HG03280 (cell line): Measurements from ENCODE around the gene KPNA6.
A peak's percentile ranks its signal among the peaks of the same experiment; 100 is the strongest.

ENCODE experiments used
- ATAC-seq: cut with Tn5 transposase; IDR thresholded peaks from one replicate; pipeline ENCODE4 v1.9.1; 2021; ENCODE audit warnings: mild to moderate bottlenecking, moderate library complexity; ENCODE audit not compliant: unreplicated experiment

KPNA6 gene

DNA sequence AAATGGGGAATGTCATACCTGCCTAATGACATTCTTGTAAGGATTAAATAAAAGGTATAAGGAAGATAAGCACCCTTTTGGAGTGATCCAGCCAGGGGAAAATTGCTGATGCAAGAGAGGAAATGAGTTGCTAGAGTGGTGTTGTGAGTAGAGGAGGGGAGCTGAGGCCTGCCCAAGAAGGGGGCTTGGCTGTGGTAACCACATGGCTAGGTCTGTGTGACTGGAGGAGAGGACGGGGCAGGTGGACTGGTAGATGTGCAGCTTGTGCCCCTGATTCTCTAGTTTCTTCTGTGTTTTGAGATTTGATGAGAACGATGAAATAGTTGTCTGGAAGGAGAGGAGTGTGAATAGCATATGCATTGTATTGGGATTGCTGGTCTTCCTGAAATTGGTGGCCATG is 78.2 kb downstream of the KPNA6 start:
- ATAC-seq, result no peak

DNA sequence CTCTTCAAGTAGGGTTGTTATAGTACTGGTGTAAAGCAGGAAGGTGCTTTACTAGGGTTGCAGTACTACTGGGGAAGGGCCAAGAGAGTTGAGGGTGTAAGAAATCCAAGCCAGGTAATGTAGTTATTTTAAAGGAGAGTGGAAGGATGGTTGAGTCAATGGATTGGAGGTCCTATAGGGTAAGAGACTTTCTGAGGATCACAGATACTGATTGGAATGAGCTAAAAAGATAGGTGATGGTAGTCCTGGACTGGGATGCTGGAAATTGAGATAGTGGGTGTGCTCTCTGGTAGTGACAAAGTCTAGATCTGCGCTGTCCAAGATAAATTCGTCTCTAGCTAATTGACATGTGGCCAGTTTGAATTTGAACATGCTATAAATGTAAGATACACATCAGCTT is 78.6 kb downstream of the KPNA6 start:
- ATAC-seq, result no peak

DNA sequence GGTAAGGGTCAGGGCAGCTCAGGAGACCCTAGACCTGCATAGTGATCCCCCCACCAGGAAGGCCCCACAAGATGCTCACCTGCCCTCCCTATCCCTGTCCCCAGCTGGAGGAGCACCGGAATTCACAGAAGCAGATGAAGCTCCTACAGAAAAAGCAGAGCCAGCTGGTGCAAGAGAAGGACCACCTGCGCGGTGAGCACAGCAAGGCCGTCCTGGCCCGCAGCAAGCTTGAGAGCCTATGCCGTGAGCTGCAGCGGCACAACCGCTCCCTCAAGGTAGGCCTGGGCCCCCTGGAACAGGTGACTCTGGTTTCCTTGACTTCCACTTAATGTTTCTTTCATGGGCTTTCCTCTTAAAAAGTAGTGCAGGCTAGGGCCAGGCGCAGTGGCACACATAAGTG is 80.0 kb downstream of the KPNA6 start:
- no peak for ATAC-seq

DNA sequence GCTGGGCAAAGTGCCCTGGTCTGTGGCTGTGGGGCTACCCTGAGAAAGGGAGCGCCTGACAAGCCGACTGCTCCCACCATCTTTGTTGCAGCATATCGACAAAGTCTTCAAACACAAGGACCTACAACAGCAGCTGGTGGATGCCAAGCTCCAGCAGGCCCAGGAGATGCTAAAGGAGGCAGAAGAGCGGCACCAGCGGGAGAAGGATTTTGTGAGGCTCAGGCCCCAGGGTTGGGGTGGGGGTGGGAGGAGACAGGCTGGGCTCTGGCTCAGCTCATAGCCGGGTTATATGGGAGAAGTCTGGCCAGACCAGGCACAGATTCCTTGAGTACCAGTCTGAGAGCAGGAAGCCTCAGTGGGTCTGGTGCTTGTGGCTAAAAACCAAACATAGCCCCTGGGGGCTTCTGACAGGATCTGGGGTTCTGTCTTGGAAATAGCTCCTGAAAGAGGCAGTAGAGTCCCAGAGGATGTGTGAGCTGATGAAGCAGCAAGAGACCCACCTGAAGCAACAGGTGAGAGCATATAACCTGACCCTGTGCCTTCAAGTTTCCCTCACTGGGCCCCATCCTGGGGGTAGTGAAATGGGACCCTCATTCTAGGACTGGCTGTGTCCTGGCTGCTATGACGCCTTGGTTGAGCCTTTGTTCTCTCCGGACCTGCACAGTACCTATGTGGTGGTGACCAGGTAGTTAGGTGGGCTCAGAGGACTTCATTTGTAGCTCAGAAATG is 84.5 kb downstream of the KPNA6 start:
- no peak for ATAC-seq

DNA sequence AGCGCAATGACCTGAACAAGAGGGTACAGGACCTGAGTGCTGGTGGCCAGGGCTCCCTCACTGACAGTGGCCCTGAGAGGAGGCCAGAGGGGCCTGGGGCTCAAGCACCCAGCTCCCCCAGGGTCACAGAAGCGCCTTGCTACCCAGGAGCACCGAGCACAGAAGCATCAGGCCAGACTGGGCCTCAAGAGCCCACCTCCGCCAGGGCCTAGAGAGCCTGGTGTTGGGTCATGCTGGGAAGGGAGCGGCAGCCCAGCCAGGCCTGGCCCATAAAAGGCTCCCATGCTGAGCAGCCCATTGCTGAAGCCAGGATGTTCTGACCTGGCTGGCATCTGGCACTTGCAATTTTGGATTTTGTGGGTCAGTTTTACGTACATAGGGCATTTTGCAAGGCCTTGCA is 87.1 kb downstream of the KPNA6 start:
- no peak for ATAC-seq

DNA sequence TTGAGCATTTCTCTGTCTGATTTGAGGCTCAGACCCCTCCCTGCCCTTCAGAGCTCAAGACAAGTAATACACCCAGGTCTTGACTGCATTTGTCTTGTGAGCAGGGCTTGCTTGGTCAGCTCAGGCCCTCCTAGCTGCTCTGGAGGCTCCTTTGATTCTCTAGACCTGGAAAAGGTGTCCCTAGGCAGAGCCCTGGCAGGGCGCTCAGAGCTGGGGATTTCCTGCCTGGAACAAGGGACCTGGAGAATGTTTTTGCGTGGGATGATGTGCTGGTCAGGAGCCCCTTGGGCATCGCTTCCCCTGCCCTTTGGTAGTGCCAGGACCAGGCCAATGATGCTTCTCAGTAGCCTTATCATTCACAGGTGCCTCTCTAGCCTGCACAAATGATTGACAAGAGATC is 87.7 kb downstream of the KPNA6 start:
- ATAC-seq, result no peak

DNA sequence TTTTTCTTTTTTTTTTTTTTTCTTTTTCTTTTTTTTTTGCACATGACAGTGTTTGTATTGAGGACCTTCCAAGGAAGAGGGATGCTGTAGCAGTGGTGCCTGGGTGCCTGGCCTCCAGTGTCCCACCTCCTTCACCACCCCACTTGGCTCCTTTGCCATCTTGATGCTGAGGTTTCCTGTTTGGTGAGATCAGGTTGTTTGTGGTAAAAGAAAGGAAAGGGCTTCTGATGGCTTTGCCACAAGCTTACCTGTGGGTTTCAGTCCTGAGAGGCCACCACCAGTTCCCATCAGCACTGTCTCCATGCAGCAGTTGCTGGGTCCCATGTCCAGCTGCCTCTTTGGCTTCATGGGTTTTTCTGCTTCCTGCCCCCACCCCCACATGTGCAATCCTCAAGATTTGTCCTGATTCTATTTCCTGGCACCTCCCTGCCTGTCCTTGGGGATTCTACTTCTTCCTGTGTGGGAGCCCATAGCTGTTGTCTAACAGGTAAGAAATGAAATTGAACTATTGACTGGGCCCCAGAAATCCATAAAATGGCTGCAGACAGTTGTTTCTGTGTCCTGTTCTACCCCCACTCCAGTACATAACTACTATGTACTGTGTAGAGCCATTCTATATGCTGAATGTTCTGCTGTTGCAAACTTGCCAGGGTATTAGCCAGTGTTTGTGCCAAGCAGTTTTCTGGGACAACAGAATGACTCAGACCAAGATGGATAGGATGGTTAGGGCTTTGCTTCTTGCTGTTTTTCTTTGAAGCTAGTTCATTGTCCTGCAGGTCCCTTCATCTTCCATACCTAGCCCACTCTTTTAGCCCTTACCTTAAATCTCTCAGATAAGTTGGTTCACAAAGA is 88.3 kb downstream of the KPNA6 start:
- ATAC-seq, result no peak

DNA sequence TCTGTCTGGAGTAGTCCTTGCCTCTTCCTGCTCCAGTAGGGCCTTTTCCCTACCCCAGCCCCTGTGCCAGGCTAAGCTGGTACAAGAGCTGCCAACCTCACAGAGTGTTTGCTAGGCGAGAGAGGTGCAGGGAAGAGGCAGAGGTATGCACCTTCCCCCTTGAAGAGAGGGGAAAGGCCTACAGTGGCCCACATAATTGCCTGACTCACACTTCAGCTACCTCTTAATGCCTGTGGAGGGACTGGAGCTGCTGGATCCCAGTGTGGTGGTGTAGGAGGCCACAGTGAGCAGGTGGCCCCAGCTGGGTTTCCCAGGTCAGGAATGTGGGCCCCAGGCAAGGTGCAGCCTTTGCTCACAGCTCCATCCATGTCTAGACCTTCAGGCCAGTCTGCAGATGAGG is 89.2 kb downstream of the KPNA6 start:
- no peak for ATAC-seq

DNA sequence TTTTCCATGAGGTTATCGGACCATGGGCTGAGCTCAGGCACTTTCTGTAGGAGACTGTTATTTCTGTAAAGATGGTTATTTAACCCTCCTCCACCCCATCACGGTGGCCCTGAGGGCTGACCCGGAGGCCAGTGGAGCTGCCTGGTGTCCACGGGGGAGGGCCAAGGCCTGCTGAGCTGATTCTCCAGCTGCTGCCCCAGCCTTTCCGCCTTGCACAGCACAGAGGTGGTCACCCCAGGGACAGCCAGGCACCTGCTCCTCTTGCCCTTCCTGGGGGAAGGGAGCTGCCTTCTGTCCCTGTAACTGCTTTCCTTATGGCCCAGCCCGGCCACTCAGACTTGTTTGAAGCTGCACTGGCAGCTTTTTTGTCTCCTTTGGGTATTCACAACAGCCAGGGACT is 90.0 kb downstream of the KPNA6 start:
- no peak for ATAC-seq

DNA sequence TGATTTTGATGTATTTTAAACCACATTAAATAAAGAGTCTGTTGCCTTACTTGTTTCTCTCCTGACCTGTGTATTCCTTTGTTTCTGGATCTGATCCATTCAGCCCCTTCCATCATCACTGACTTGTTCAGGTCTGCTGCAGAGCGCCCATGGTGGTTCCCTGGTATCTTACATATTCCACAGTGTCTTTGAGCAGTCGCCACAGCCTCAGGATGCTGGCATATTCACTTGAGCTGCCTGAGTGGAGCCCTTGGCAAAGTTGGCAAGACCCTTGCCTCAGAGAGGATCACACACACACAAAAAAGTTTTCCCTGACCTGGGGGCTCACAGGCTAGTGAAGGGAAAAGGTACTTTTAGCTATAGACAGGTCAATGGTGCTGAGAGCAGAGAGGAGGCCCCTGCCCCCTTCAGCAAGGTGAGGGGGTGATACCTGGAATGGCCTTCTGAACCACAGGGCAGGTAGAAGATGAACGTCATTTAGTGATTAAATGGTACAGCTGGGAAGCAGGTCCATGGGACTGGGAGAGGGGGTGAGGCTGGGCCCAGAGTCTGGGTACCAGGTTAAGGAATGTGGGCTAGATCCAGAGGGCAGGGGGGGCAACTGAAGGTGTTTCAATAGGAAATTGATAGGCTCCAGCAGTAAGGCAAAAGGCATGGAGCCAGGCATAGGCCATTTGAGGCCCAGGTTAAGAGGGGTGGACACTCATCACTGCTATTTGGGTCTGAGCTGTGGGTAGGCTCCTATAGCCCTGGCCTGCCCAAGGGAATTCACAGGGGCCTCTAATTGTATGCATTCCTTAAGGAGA is 90.6 kb downstream of the KPNA6 start:
- no peak for ATAC-seq

DNA sequence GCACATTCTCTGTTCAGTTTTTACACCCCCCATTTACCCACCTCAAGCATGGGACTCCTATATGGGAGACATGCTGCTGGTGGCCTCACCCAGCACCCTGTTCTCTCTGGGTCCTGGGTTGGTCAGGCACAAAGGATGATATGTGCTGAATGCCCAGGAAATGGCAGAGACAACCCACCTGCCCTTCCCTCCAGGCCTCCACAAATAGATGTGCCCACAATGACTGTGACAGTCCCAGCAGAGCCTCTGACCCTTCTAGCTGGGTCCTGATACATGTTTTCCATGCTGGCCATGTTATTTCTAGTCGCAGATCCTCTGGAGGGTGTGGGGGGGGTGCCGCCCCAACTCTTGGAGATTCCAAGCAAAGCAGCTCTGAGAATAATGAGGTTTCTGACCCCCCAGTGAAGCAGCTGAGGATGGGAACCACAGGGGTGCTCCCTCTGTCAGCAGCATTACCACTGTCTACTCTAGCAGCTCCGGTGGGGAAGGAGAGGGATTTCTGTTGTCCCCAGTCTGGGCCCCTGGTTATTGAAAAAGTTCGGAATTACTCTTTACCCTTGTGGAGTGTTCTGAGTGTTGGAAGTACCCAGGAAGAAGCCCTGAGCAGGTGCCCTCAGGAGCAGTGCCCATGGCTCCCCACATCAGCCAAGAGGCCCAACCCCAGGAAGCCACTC is 91.3 kb downstream of the KPNA6 start:
- ATAC-seq, result no peak

DNA sequence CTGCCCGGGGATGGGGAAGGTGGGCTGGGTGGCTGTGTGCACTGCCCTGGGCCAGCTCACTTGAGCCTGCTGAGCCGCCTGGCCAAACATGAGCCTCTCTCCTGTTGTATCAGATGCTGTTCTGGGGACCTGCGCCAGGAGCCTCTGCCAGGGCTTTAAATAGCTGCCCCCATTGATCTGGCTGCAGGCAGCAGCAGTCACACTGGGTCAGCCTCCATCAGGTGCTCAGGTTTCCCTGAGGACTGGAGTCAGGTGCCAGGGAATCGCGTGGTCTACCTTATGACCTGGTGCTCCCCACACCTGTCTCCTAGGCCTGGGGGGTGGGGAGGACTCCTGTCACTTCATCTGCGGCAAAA is 91.8 kb downstream of the KPNA6 start:
- ATAC-seq, result no peak

DNA sequence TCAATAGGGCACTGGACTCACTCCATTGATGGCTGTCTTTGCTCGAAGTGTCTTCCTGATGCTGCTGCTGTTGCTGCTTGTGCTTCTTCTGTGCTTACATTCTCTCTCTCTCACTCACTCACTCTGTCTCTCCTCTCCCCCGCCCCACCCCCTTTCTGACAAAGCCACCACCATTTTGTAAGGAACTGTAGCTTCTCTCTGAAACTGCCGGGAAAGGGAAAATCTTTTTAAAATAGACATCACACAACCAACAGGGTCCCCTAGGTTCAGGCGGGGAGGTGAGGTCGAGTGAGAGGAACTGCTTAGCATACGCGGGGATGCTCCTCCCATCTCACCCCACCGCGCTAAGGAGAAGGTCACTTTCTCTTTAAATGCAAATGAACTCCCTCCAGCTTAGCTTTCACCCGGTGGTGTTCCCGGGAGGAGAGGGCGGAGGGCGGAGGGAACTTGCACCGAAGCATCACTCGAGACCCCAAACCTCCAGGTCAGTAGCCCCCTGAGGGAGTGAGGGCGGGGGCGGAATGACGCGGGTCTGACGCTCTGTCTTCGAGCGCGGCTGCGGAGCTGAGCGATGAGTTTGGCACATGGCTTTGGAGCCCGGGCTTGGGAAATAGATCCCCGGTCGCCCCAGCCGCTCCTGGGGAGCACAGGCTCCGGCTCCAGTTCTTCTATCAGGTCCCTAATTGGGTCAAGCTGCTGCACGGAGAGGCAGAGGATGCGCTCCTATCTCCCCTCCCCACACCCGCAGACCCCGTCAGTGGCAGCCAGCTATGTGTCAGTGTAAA is 92.6 kb downstream of the KPNA6 start, which contains the start of gene CCDC28B:
TSS of gene CCDC28B (plus strand) at position 370 of the 785 bp plus-strand sequence. CDS start 1,341 bp downstream, outside the sequence.
- no peak for ATAC-seq

DNA sequence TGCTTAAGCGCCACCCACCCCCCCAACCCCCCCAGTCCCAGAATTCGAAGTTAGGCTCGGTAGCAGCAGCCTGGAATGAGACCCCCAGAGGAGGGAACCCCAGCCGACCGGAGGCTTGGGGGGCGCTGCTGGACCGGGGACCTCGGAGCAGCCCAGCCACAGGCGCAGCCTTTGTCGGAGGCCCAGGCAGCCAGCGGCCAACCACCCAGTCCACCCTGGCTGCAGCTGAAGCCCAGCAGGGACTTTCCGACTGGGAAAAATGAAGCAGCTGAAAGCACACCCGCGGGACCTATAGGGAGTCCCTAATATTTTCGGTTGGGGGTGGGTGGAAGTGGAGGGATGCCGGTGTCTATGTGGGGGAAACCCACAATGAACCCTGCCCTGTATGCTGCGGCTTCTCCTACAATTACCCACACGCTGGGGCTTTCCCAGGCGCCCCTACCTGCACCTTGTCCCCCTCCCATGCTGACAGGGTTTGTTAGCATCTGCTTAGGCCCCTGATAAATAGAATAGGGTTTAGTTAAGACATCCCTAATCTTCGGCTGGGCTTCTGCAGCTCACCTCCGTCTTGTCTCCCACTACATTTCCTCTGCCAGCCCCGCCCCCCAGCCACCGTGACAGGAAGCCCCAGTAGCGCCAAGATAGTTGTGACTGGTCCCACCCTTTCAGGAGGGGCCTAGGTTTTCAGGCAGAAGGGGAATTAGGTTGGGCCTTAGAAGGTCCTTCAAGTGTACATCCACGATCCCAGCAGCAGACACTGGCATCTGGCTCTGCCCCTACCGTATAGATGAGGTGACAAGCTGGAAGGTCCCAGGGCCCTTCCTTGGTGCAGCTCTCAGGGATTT is 93.4 kb downstream of the KPNA6 start:
- no peak for ATAC-seq

DNA sequence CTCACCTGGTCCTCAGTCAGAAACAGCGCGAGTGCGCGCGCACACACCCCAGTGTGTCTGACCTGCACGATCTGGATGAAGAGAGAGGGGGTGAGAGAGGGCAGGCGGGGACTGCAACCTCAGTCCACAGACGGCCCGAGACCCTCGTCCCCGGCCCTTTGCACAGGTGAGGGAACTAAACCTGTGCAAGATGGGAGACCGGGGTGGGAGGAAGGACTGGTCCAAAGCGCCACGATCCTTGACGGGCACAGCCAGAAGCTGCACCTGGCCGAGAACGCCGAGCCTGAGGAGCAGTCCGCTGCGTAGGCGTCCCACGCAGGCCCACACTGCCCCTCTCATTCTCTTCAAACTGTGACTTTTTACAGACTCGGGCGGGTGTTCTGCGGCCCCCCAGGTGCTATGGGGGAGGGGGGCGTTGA is 97.1 kb downstream of the KPNA6 start:
- ATAC-seq, result no peak

DNA sequence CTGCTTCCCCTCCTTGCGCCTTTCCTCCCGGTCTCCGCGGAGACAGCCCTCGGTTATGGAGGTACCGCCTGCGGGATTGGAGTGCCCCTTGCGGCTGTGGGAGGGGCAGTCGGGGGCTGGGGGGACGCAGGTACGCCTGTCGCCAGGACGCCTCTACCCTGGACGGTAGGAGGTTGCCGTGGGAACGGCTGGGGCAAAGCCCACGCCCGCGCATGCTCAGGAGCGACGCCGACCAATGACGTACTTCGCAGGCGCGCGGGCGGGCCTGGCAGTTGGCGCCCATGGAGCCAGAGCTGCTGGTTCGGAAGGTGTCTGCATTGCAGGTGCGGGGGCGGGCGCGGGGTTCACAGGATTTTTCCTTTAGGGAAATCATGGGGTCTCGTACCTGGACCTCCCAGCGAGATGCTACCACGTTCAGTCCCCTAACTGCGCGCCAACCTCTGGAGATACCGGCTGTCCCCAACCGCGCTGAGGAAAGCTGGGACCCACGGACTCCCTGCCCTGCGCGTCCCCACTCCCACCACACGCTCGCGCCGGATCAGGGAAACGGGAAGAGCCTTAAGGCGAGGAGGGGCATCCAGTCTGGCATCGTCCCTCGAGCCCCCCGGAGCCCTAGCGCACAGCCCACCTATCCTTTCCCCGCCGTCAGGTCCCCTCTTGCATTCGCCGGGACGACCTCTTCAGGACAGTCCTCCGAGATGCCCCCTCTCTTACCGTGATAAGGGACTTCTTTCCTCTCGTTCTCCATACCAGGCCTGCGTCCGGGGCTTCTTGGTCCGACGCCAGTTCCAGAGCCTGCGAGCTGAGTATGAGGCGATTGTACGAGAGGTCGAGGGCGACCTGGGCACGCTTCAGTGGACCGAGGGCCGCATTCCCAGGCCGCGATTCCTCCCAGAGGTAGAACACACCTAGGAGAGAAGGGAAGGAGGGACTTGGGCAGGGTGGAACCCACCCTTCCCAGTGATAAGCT is 97.8 kb downstream of the KPNA6 start, which contains the start of gene IQCC:
TSS of gene IQCC (plus strand) at position 271 of the 970 bp plus-strand sequence. CDS start at position 282, 11 bp downstream.
- peak; percentile 62 for ATAC-seq

DNA sequence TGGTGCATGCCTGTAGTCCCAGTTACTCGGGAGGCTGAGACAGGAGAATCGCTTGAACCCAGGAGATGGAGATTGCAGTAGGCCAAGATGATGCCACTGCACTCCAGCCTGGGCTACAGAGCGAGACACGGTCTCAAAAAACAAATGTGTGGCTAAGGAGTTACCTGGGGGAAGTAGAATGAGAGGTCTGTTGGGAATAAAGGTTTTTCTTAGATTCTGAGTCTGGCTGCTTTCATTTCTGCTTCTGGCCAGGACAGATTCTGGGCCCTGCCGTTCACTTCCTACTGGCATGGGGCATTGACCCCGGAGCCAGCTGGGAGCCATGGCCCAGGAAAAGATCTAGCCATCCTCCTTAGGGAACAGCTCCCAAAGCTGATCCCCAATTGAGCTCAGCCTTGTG is 100.6 kb downstream of the KPNA6 start:
- ATAC-seq, result no peak

DNA sequence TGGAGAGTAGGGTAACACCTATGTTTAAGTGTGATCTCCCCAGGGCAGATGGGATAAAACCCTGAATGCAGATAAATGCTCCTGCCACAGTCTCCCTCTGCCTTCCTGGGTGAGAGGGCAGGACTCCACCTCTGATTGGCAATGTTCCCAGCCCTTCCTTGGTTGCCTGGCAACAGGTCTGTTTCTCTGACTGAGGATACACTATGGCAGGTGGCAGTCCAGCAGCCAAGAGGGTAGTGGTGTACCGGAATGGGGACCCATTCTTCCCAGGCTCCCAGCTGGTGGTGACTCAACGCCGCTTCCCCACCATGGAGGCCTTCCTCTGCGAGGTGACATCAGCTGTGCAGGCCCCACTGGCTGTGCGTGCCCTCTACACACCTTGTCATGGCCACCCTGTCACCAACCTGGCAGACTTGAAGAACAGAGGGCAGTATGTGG is 101.1 kb downstream of the KPNA6 start, which contains the start of gene DCDC2B:
TSS of gene DCDC2B (plus strand) at position 199 of the 438 bp plus-strand sequence. CDS start at position 204, 5 bp downstream.
- ATAC-seq, result no peak
